Measurements from ENCODE around the gene SMARCA1. TPM values are rescaled to one million over a fixed set of nuclear protein-coding genes. Genes with fewer than 3 reads are reported as not detected.

Gene SMARCA1
- total RNA-seq, 1 donor from 2014 or later, result 33.5 TPM

- DNase-seq, result no peak
Observed at GRCh38 chrX:129525896-129526295, 2.6 kb upstream of the SMARCA1 start.

- DNase-seq, result no peak
Observed at GRCh38 chrX:129525162-129525561, 1.9 kb upstream of the SMARCA1 start.

GRCh38 chrX:129524250-129524850, 1.1 kb upstream of the SMARCA1 start:
- DNase-seq, result no peak

GRCh38 chrX:129522184-129523078, 859 bp downstream of the SMARCA1 start:
- peak; percentile 43 for DNase-seq

GRCh38 chrX:129520151-129520550, 3.1 kb downstream of the SMARCA1 start:
- no peak for DNase-seq

GRCh38 chrX:129516402-129516801, 6.9 kb downstream of the SMARCA1 start:
- no peak for DNase-seq

GRCh38 chrX:129512409-129512808, 10.9 kb downstream of the SMARCA1 start:
- no peak for DNase-seq

- no peak for DNase-seq
Observed at GRCh38 chrX:129511689-129512088, 11.6 kb downstream of the SMARCA1 start.

- no peak for DNase-seq
Observed at GRCh38 chrX:129510331-129510730, 13.0 kb downstream of the SMARCA1 start.

- no peak for DNase-seq
Observed at GRCh38 chrX:129497146-129497843, 26.0 kb downstream of the SMARCA1 start.

GRCh38 chrX:129496625-129497024, 26.7 kb downstream of the SMARCA1 start:
- no peak for DNase-seq

GRCh38 chrX:129495900-129496299, 27.4 kb downstream of the SMARCA1 start:
- no peak for DNase-seq

- DNase-seq, result no peak
Observed at GRCh38 chrX:129494887-129495286, 28.4 kb downstream of the SMARCA1 start.

GRCh38 chrX:129493643-129494042, 29.6 kb downstream of the SMARCA1 start:
- DNase-seq, result peak; percentile 43

GRCh38 chrX:129490330-129490729, 33.0 kb downstream of the SMARCA1 start:
- no peak for DNase-seq

- no peak for DNase-seq
Observed at GRCh38 chrX:129488359-129488758, 34.9 kb downstream of the SMARCA1 start.

- DNase-seq, result no peak
Observed at GRCh38 chrX:129480889-129481288, 42.4 kb downstream of the SMARCA1 start.

GRCh38 chrX:129478516-129478915, 44.8 kb downstream of the SMARCA1 start:
- DNase-seq, result no peak

- DNase-seq, result peak; percentile 20
Observed at GRCh38 chrX:129472116-129472515, 51.2 kb downstream of the SMARCA1 start.

- DNase-seq, result no peak
Observed at GRCh38 chrX:129462707-129463106, 60.6 kb downstream of the SMARCA1 start.

GRCh38 chrX:129461801-129462456, 61.4 kb downstream of the SMARCA1 start:
- no peak for DNase-seq

- no peak for DNase-seq
Observed at GRCh38 chrX:129452523-129452922, 70.8 kb downstream of the SMARCA1 start.

- no peak for DNase-seq
Observed at GRCh38 chrX:129450123-129450522, 73.2 kb downstream of the SMARCA1 start.
